IMR-90 (cell line): ENCODE data around the gene ADCY9. TPM values are rescaled to one million over a fixed set of nuclear protein-coding genes. Genes with fewer than 3 reads are reported as not detected.

ENCODE experiments used
- ATAC-seq: fragments of 200-7000 bp; cut with Tn5 transposase; 2 replicates; pipeline ENCODE4 v1.9.1; 2020; ENCODE audit warnings: low read depth, mild to moderate bottlenecking, moderate library complexity
- BruUV-seq: library from RNA; stranded (reverse); fragments of 400-500 nt; replicated peaks from 2 replicates; lab custom pipeline; 2021; lab: Mats Ljungman, UMichigan
- CTCF ChIA-PET: fragments of 300-600 bp; formaldehyde crosslinking; extraction: SDS; loops from one replicate; lab custom pipeline; 2021; ENCODE audit warnings: antibody characterized with exemption; lab: Yijun Ruan, JAX
- POLR2A ChIA-PET: fragments of 300-600 bp; sonication (Branson Sonifier 250); formaldehyde crosslinking; loops from one replicate; lab custom pipeline; 2022; ENCODE audit warnings: antibody characterized with exemption; ENCODE audit not compliant: unreplicated experiment; lab: Charles Lee
- DNase-seq: peaks from one replicate; pipeline ENCODE4 v3.0.0; 2013
- H2AFZ ChIP-seq: replicated peaks from 2 replicates; pipeline ENCODE3; 2013; ENCODE audit warnings: low read length, mild to moderate bottlenecking; ENCODE audit not compliant: poor library complexity
- H2AK5ac ChIP-seq: 2 replicates; pipeline ENCODE4 v1.6.1; 2013; ENCODE audit warnings: low read depth, low read length, inconsistent platforms
- H2AK9ac ChIP-seq: replicated peaks from 2 replicates; pipeline ENCODE3; 2013; ENCODE audit warnings: mild to moderate bottlenecking, low read depth, low read length, moderate library complexity; ENCODE audit not compliant: poor library complexity
- H2BK120ac ChIP-seq: 2 replicates; pipeline ENCODE4 v1.6.1; 2013; ENCODE audit warnings: low read depth, low read length, inconsistent platforms
- H2BK15ac ChIP-seq: 3 replicates; pipeline ENCODE4 v1.6.1; 2013; ENCODE audit warnings: low read depth, low read length, inconsistent platforms
- H2BK20ac ChIP-seq: 2 replicates; pipeline ENCODE4 v1.6.1; 2013; ENCODE audit warnings: low read depth, mild to moderate bottlenecking, inconsistent platforms, low read length, moderate library complexity
- H2BK5ac ChIP-seq: 2 replicates; pipeline ENCODE4 v1.6.1; 2013; ENCODE audit warnings: mild to moderate bottlenecking, low read depth, low read length, inconsistent platforms; ENCODE audit not compliant: poor library complexity, severe bottlenecking
- H3K14ac ChIP-seq: replicated peaks from 2 replicates; pipeline ENCODE4 v1.6.1; 2013; ENCODE audit warnings: low read depth, low read length, inconsistent platforms
- H3K18ac ChIP-seq: 2 replicates; pipeline ENCODE4 v1.6.1; 2013; ENCODE audit warnings: low read depth, low read length, control low read depth
- H3K23ac ChIP-seq: 2 replicates; pipeline ENCODE4 v1.6.1; 2013; ENCODE audit warnings: low read depth, low read length, inconsistent platforms
- H3K27ac ChIP-seq: 2 replicates; pipeline ENCODE4 v1.5.1; 2013; ENCODE audit warnings: mild to moderate bottlenecking, control low read depth, low read length; ENCODE audit not compliant: insufficient read depth
- H3K27me3 ChIP-seq: 2 replicates; pipeline ENCODE4 v1.6.1; 2013; ENCODE audit warnings: low read length; ENCODE audit not compliant: control insufficient read depth, insufficient read depth
- H3K36me3 ChIP-seq: 2 replicates; pipeline ENCODE4 v1.6.1; 2013; ENCODE audit warnings: low read length, mixed read lengths; ENCODE audit not compliant: control insufficient read depth, insufficient read depth
- H3K4ac ChIP-seq: 2 replicates; pipeline ENCODE4 v1.6.1; 2013; ENCODE audit warnings: low read depth, low read length, inconsistent platforms
- H3K4me1 ChIP-seq: 2 replicates; pipeline ENCODE4 v1.6.1; 2013; ENCODE audit warnings: low read length, mixed read lengths; ENCODE audit not compliant: control insufficient read depth, insufficient read depth
- H3K4me2 ChIP-seq: 2 replicates; pipeline ENCODE4 v1.6.1; 2013; ENCODE audit warnings: low read depth, mild to moderate bottlenecking, control low read depth, low read length, moderate library complexity
- H3K4me3 ChIP-seq: 2 replicates; pipeline ENCODE4 v1.5.1; 2013; ENCODE audit warnings: low read depth, mild to moderate bottlenecking, control low read depth, low read length, moderate library complexity; ENCODE audit not compliant: insufficient read depth
- H3K56ac ChIP-seq: 2 replicates; pipeline ENCODE4 v1.6.1; 2013; ENCODE audit warnings: low read length, inconsistent platforms; ENCODE audit not compliant: insufficient read depth; ENCODE audit errors: extremely low read depth
- H3K79me1 ChIP-seq, 2 experiments: 2 replicates each; pipeline ENCODE4 v1.6.1; 2013; ENCODE audit warnings: low read length in 2 of 2, inconsistent platforms in 1 of 2, low read depth in 1 of 2
- H3K9ac ChIP-seq: 2 replicates; pipeline ENCODE4 v1.6.1; 2013; ENCODE audit warnings: low read depth, low read length, control low read depth
- H3K9me1 ChIP-seq: 2 replicates; pipeline ENCODE4 v1.6.1; 2013; ENCODE audit warnings: low read length, inconsistent platforms; ENCODE audit not compliant: insufficient read depth
- H3K9me3 ChIP-seq: 2 replicates; pipeline ENCODE4 v1.6.1; 2013; ENCODE audit warnings: low read length; ENCODE audit not compliant: control insufficient read depth, insufficient read depth
- H4K20me1 ChIP-seq: 2 replicates; pipeline ENCODE4 v1.6.1; 2013; ENCODE audit warnings: low read length, inconsistent platforms; ENCODE audit not compliant: insufficient read depth
- H4K5ac ChIP-seq: 2 replicates; pipeline ENCODE4 v1.6.1; 2013; ENCODE audit warnings: mild to moderate bottlenecking, low read depth, low read length, control low read depth
- H4K8ac ChIP-seq, 2 experiments: 2 replicates each; pipeline ENCODE4 v1.6.1; 2013; ENCODE audit warnings: low read depth in 2 of 2, low read length in 2 of 2, control low read depth in 1 of 2, inconsistent platforms in 1 of 2
- H4K91ac ChIP-seq: 2 replicates; pipeline ENCODE4 v1.6.1; 2013; ENCODE audit warnings: low read depth, low read length, inconsistent platforms; ENCODE audit not compliant: insufficient read depth
- BHLHE40 ChIP-seq: fragments of 150-350 bp; IDR thresholded peaks from 2 replicates; pipeline ENCODE4 v1.6.1; 2016; ENCODE audit warnings: mild to moderate bottlenecking, low read depth, low read length
- ELK1 ChIP-seq: fragments of 150-350 bp; IDR thresholded peaks from 2 replicates; pipeline ENCODE4 v1.6.1; 2016; ENCODE audit warnings: low read depth, mild to moderate bottlenecking, low read length, moderate library complexity, borderline replicate concordance
- MAFK ChIP-seq: IDR thresholded peaks from 2 replicates; pipeline ENCODE4 v1.6.1; 2012; ENCODE audit warnings: low read depth, low read length, improper control_type of control experiment
- MXI1 ChIP-seq: IDR thresholded peaks from 2 replicates; pipeline ENCODE4 v1.6.1; 2012; ENCODE audit warnings: low read depth, mild to moderate bottlenecking, low read length, moderate library complexity, borderline replicate concordance
- RAD21 ChIP-seq: IDR thresholded peaks from 2 replicates; pipeline ENCODE4 v1.6.1; 2012; ENCODE audit warnings: low read length, improper control_type of control experiment
- WGBS, 2 experiments: methylation state at CpG; one replicate each; pipeline versions ENCODE4 v1.1.5 to v1.1.7; 2013; ENCODE audit warnings: missing lambda C conversion rate in 2 of 2; ENCODE audit not compliant: insufficient read length in 1 of 2; ENCODE audit errors: extremely low coverage in 2 of 2; 5-methylcytosine and 5-hydroxymethylcytosine counted together
- dilution Hi-C: fragments of 300-500 bp; cut with HindIII; formaldehyde crosslinking; loops from one replicate; pipeline ENCODE4 v1.14.3; 2018; ENCODE audit warnings: low sequenced_read_pairs; ENCODE audit not compliant: unreplicated experiment
- in situ Hi-C: fragments of 300-500 bp; cut with MboI; formaldehyde crosslinking; loops from 3 replicates; pipeline ENCODE4 v1.14.3; 2019; ENCODE audit warnings: low sequenced_read_pairs, inconsistent platforms, mixed read lengths
- intact Hi-C: fragments of 100-400 bp; cut with micrococcal nuclease; formaldehyde crosslinking; loops from 2 replicates; pipeline ENCODE4 v1.10.0; 2022
- polyA plus RNA-seq, 3 experiments: library from polyadenylated mRNA; depleted of rRNA; stranded (reverse); fragments of >200 nt; gene quantifications; 2 replicates each; pipeline ENCODE4 v1.2.3, GENCODE V29; 2012; ENCODE audit warnings: low replicate concordance in 1 of 3
- total RNA-seq: library from RNA; depleted of rRNA; stranded (reverse); fragments of >200 nt; gene quantifications from 2 replicates; pipeline ENCODE4 v1.2.3, GENCODE V29; 2012

ADCY9 gene
- total and polyA plus RNA-seq, 2 of the 4 experiments (the other 2 are of a cell fraction): 5.4 to 12.5 TPM

GRCh38 chr16:3922241-3922640, 194.0 kb downstream of the ADCY9 start:
- Histone ChIP-seq H2AK9ac (no peak overlapping the region), H3K18ac (no peak overlapping the region), H4K5ac (no peak overlapping the region), H3K4ac (no peak overlapping the region), H3K9me1 (no peaks in the 10 kb centered on the region), H3K79me1 (no peaks in the 10 kb centered on the region), H3K23ac (no peak overlapping the region), H3K27ac (no peak overlapping the region), H2AK5ac (no peak overlapping the region), H2BK120ac (no peak overlapping the region), H2AFZ (no peak overlapping the region), H2BK20ac (no peak overlapping the region), H3K56ac (no peak overlapping the region), H3K9ac (no peak overlapping the region), H3K9me3 (peaks cover 10% of the 10 kb centered on the region), H4K91ac (no peak overlapping the region), H2BK5ac (no peak overlapping the region), H2BK15ac (no peak overlapping the region), H3K14ac (no peak overlapping the region), H4K20me1 (no peaks in the 10 kb centered on the region), H3K27me3 (no peaks in the 10 kb centered on the region), H4K8ac (no peak overlapping the region), H3K4me3 (no peak overlapping the region), H3K36me3 (no peaks in the 10 kb centered on the region), H3K4me2 (no peak overlapping the region), H3K4me1 (no peaks in the 10 kb centered on the region)
- in situ Hi-C loops: no loop called here
- WGBS, 2 experiments: 61% methylated on average over 12 of the region's 13 CpGs; no CpG with 5 or more reads in 1 of the 2 experiments
- ATAC-seq (no peak), DNase-seq (no peak)
- intact Hi-C loops: no loop called here
- ChIA-PET CTCF (no interaction called here), POLR2A (no interaction called here)
- dilution Hi-C loops: no loop called here
- BruUV-seq: no TSS peak
- no peak for TF ChIP-seq ELK1
- no peak for TF ChIP-seq MXI1
- no peak for TF ChIP-seq MAFK
- no peak for TF ChIP-seq RAD21
- TF ChIP-seq BHLHE40: no peak
